Calu3 (cell line): Measurements from ENCODE around the gene STRIP1. TPM values are rescaled to one million over a fixed set of nuclear protein-coding genes. Genes with fewer than 3 reads are reported as not detected.

Experiments used
- Bru-seq: library from RNA; stranded (reverse); fragments of 400-500 nt; gene quantifications from one replicate; lab custom pipeline; 2021; lab: Mats Ljungman, UMichigan
- BruChase-seq, 2 experiments: library from RNA; stranded (reverse); fragments of 400-500 nt; gene quantifications; one replicate each; lab custom pipeline; 2021; lab: Mats Ljungman, UMichigan
- BruUV-seq: library from RNA; stranded (reverse); fragments of 400-500 nt; replicated peaks from 2 replicates; lab custom pipeline; 2021; lab: Mats Ljungman, UMichigan
- CTCF ChIA-PET: fragments of 300-600 bp; sonication (Branson Sonifier 250); formaldehyde crosslinking; loops from one replicate; lab custom pipeline; 2022; ENCODE audit warnings: antibody characterized with exemption; lab: Charles Lee
- DNase-seq: peaks from one replicate; pipeline ENCODE4 v3.0.0; 2022
- H3K27ac Mint-ChIP-seq: one replicate; pipeline ENCODE4 v1.8.0; 2022; ENCODE audit warnings: mixed read lengths; ENCODE audit not compliant: unreplicated experiment
- H3K27me3 Mint-ChIP-seq: one replicate; pipeline ENCODE4 v1.8.0; 2022; ENCODE audit warnings: mixed read lengths; ENCODE audit not compliant: unreplicated experiment
- H3K36me3 Mint-ChIP-seq: one replicate; pipeline ENCODE4 v1.8.0; 2022; ENCODE audit warnings: mild to moderate bottlenecking, moderate library complexity, mixed read lengths; ENCODE audit not compliant: insufficient read depth, unreplicated experiment
- H3K4me1 Mint-ChIP-seq: one replicate; pipeline ENCODE4 v1.8.0; 2022; ENCODE audit warnings: mild to moderate bottlenecking, low read depth, mixed read lengths; ENCODE audit not compliant: unreplicated experiment
- H3K4me3 Mint-ChIP-seq: one replicate; pipeline ENCODE4 v1.8.0; 2022; ENCODE audit warnings: mild to moderate bottlenecking, low read depth, moderate library complexity, mixed read lengths; ENCODE audit not compliant: unreplicated experiment
- H3K9me3 Mint-ChIP-seq: one replicate; pipeline ENCODE4 v1.8.0; 2022; ENCODE audit warnings: low read depth, mixed read lengths; ENCODE audit not compliant: unreplicated experiment
- intact Hi-C: fragments of 100-400 bp; cut with micrococcal nuclease; formaldehyde crosslinking; loops from one replicate; pipeline ENCODE4 v1.10.0; 2022; ENCODE audit not compliant: unreplicated experiment
- long read RNA-seq: library from polyadenylated mRNA; stranded (forward); transcript quantifications from one replicate; pipeline ENCODE4 v2.0.0, GENCODE V29; 2022
- total RNA-seq: library from RNA; stranded (reverse); gene quantifications from 2 replicates; pipeline ENCODE4 v1.2.3, GENCODE V29; 2022
- TF ChIP-seq, protein P1 (sequence below): fragments of 200-600 bp; IDR thresholded peaks from one replicate; pipeline ENCODE4 v1.8.0; 2022; ENCODE audit warnings: antibody characterized with exemption; ENCODE audit not compliant: unreplicated experiment

STRIP1 gene
- total RNA-seq, result 27.5 and 28.4 TPM in 2 replicates
- Bru-seq, nascent RNA, result percentile 68 among the genes with signal in this experiment
- percentile 70 among the genes with signal in this experiment for BruChase-seq, experiment 1, labeled RNA remaining after a 6-hour chase
- percentile 73 among the genes with signal in this experiment for BruChase-seq, experiment 2, labeled RNA remaining after a 2-hour chase
- long read RNA-seq, transcript STRIP1-201 (21 exons, 3,265 nt), result major isoform, 6 of 13 reads
- long read RNA-seq, partial matches to known transcripts, result 3 of 13 reads
- long read RNA-seq, other reads (novel, unspliced or antisense), result 4 of 13 reads

DNA sequence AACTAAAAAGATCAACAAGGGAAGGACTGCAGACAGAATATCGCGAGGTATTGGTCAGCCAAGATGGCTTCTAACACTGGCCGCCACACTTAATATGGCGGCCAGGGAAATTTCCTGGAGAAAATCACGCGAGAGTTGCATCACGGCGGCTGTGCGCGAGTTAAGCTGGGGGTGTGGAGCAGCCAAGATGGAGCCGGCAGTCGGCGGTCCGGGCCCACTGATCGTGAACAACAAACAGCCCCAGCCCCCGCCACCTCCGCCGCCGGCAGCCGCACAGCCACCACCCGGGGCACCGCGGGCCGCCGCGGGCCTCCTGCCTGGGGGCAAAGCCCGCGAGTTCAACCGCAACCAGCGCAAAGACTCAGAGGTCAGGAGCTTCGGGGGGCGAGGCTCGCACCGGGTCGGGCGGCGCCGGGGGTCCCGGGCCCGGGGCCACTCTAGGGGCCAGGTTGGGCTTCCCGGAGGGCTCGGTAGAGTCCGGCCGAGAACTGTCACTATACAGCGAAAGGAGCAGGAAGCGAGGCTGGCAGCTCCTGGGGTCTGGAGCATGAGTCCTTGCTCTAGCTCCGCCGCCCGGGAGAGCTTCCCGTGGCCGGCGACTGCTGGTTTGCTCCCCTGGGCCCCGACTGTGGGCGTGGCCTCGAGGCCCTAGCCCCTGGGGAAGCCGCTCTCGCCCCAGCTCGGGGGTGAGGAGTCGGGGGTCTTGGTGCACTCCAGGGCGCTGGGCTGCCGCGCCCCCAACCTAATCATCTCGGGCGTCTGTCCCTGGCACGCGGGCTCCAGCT lies at the start of gene STRIP1:
STRIP1 (plus strand) TSS at position 174 of the 785 bp plus-strand sequence; CDS start at position 188, 14 bp downstream.
- peak; percentile 83 for DNase-seq
- TF ChIP-seq, protein P1, sequence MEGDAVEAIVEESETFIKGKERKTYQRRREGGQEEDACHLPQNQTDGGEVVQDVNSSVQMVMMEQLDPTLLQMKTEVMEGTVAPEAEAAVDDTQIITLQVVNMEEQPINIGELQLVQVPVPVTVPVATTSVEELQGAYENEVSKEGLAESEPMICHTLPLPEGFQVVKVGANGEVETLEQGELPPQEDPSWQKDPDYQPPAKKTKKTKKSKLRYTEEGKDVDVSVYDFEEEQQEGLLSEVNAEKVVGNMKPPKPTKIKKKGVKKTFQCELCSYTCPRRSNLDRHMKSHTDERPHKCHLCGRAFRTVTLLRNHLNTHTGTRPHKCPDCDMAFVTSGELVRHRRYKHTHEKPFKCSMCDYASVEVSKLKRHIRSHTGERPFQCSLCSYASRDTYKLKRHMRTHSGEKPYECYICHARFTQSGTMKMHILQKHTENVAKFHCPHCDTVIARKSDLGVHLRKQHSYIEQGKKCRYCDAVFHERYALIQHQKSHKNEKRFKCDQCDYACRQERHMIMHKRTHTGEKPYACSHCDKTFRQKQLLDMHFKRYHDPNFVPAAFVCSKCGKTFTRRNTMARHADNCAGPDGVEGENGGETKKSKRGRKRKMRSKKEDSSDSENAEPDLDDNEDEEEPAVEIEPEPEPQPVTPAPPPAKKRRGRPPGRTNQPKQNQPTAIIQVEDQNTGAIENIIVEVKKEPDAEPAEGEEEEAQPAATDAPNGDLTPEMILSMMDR, result no peak
- peak within 1 kb of the TSS; percentile 81 for H3K27ac Mint-ChIP-seq
- no TSS peak for BruUV-seq
- peaks cover 19% of the 10 kb centered on the region for H3K36me3 Mint-ChIP-seq
- CTCF ChIA-PET, result interaction anchor here (0.7 to 0.8 kb wide), 2 partner anchors 10 to 34 kb away, joined by 3 read pairs; no protein-coding TSS in a partner anchor
- peaks cover 28% of the 10 kb centered on the region for H3K4me1 Mint-ChIP-seq
- H3K27me3 Mint-ChIP-seq, result no peaks in the 10 kb centered on the region
- H3K9me3 Mint-ChIP-seq, result no peaks in the 10 kb centered on the region
- H3K4me3 Mint-ChIP-seq, result peak within 1 kb of the TSS; percentile 94
- intact Hi-C loops, result no loop called here

DNA sequence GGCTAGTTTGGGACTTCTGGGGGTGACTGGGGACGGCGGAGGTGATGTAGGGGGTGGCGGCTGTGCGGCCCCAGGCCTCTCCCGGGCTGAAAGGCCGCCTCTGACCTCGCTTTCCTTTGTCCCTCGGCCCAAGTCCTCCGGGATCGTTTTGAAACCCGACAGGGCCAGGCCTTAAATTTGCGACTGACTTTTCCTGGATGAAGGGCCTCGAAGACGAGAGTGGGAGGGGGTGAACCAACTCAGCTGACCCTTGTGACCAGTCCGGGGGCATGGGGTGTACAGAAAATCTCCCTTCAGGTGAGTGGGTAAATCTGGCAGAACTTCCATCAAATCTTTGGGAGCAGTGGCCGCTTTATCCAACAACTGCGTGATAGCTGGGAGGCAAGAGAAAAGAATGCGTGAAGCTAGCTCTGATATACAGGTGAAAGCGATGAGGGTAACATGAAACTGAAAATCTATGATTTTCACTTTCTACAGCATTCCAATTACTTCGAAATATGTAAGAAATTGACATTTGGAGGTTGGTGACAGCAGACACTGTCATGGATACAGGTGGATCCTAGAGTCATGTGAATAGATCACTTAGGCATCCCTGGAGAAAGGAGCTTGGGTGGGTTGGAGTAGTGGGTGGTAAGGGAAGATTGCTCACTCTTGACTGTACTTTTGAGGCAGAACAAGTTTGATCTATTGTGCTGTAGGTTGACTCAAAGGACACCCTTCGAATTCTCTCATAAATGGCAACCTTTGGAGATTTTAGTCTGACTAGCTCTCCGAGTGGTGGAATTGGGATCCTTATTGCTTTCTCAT lies 49.0 kb upstream of the STRIP1 start:
- BruUV-seq, result no TSS peak
- H3K27me3 Mint-ChIP-seq, result no peaks in the 10 kb centered on the region

GRCh38 chr1:109986054-109986444 lies 48.4 kb upstream of the STRIP1 start:
- no peak overlapping the region for H3K27ac Mint-ChIP-seq
- CTCF ChIA-PET, result interaction anchor here (1.8 to 7.5 kb wide), 5 partner anchors 18 to 346 kb away, joined by 12 to 101 read pairs (median 16); no protein-coding TSS in a partner anchor

More for the DNA sequence above, 49.0 kb upstream of the STRIP1 start:
- no peaks in the 10 kb centered on the region for H3K9me3 Mint-ChIP-seq
- H3K4me3 Mint-ChIP-seq, result peak overlapping the region; percentile 88
- DNase-seq, result no peak
- H3K27ac Mint-ChIP-seq, result peak overlapping the region; percentile 73
- CTCF ChIA-PET, result interaction anchor here (1.2 to 7.5 kb wide), 9 partner anchors 12 to 345 kb away, joined by 4 to 101 read pairs (median 13); no protein-coding TSS in a partner anchor
- intact Hi-C loops, result loop anchor here (2.0 kb wide), 1 partner anchor 25 kb away; no protein-coding TSS in a partner anchor
- peaks cover 26% of the 10 kb centered on the region for H3K36me3 Mint-ChIP-seq
- TF ChIP-seq, protein P1, result no peak
- H3K4me1 Mint-ChIP-seq, result peaks cover 21% of the 10 kb centered on the region

More at GRCh38 chr1:109986054-109986444, 48.4 kb upstream of the STRIP1 start:
- no TSS peak for BruUV-seq
- TF ChIP-seq, protein P1, result no peak
- H3K4me1 Mint-ChIP-seq, result peaks cover 19% of the 10 kb centered on the region
- intact Hi-C loops, result no loop called here
- no peaks in the 10 kb centered on the region for H3K9me3 Mint-ChIP-seq
- H3K27me3 Mint-ChIP-seq, result no peaks in the 10 kb centered on the region
- DNase-seq, result no peak
- peaks cover 26% of the 10 kb centered on the region for H3K36me3 Mint-ChIP-seq
- peak overlapping the region; percentile 88 for H3K4me3 Mint-ChIP-seq
